ENCODE results near the gene ATXN10.

DNA sequence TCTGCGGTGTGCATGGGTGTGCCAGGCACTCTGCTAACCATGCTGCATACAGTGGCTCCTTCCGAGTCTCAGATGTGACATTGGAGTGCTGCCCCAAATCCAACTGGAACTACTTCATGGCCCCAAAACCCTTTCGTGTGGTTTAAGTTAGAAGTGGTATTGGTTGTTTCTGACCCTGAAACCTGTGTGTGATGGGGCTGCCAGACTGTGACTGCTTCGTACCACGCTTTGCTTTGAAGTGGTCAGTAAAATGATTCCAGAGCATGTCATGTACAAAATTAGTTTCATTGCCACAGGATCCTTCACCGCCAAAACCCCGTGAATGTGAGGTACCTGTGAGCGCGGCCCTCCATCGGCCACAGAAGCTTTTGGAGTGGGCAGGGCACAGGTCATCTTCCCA lies 163.2 kb downstream of the ATXN10 start:
- TF ChIP-seq, protein P1, sequence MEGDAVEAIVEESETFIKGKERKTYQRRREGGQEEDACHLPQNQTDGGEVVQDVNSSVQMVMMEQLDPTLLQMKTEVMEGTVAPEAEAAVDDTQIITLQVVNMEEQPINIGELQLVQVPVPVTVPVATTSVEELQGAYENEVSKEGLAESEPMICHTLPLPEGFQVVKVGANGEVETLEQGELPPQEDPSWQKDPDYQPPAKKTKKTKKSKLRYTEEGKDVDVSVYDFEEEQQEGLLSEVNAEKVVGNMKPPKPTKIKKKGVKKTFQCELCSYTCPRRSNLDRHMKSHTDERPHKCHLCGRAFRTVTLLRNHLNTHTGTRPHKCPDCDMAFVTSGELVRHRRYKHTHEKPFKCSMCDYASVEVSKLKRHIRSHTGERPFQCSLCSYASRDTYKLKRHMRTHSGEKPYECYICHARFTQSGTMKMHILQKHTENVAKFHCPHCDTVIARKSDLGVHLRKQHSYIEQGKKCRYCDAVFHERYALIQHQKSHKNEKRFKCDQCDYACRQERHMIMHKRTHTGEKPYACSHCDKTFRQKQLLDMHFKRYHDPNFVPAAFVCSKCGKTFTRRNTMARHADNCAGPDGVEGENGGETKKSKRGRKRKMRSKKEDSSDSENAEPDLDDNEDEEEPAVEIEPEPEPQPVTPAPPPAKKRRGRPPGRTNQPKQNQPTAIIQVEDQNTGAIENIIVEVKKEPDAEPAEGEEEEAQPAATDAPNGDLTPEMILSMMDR (conservative IDR thresholded peaks at IDR 0.05; ENCODE audit: low read length) = no peak
- TF ChIP-seq EZH2phosphoT487 (IDR thresholded peaks at IDR 0.05; ENCODE audit: borderline replicate concordance) = no peak
